Ovary (tissue), 9 donors: Measurements from ENCODE around the gene NAALADL2. TPM values are rescaled to one million over a fixed set of nuclear protein-coding genes. Genes with fewer than 3 reads are reported as not detected.

Source experiments
- DNase-seq, 5 donors: peaks; one replicate each; pipeline ENCODE4 v3.0.0-alpha.2; 2019 to 2020
- H3K27ac ChIP-seq, 2 donors: fragments of 200-600 bp; one replicate each; pipeline versions ENCODE4 v1.5.1 to v1.8.0; 2019 to 2022
- H3K27me3 ChIP-seq: fragments of 200-600 bp; one replicate; pipeline ENCODE4 v1.8.0; 2022
- H3K36me3 ChIP-seq: fragments of 200-600 bp; sonication (generic); one replicate; pipeline ENCODE4 v1.5.1; 2019
- H3K4me1 ChIP-seq: one replicate; pipeline ENCODE4 v1.8.1; 2013; ENCODE audit warnings: mild to moderate bottlenecking, moderate library complexity; ENCODE audit not compliant: insufficient read depth
- H3K4me3 ChIP-seq: fragments of 200-600 bp; sonication (generic); one replicate; pipeline ENCODE4 v1.5.1; 2017
- H3K9me3 ChIP-seq, 2 donors: fragments of 200-600 bp in 1 of 2; sonication (generic) in 1 of 2; one replicate each; pipeline versions ENCODE4 v1.5.1 to v1.8.1; 2013 to 2019; ENCODE audit warnings: mild to moderate bottlenecking in 1 of 2, moderate library complexity in 1 of 2
- CTCF ChIP-seq, 3 donors: fragments of 450-650 bp in 2 of 3; fragments of 200-600 bp in 1 of 3; IDR thresholded peaks; one replicate each; pipeline versions ENCODE4 v1.5.1 to v1.8.0; 2016 to 2022; ENCODE audit warnings: antibody characterized with exemption in 3 of 3, mild to moderate bottlenecking in 1 of 3
- EP300 ChIP-seq: sonication (generic); formaldehyde crosslinking; IDR thresholded peaks from one replicate; pipeline ENCODE4 v1.6.1; 2017; ENCODE audit warnings: antibody characterized with exemption
- POLR2A ChIP-seq: fragments of 450-650 bp; IDR thresholded peaks from one replicate; pipeline ENCODE4 v1.6.1; 2017; ENCODE audit warnings: antibody characterized with exemption, mild to moderate bottlenecking, moderate library complexity
- WGBS, 3 donors: extraction: QIAGEN DNeasy Blood & Tissue Kit in 1 of 3; methylation state at CpG; one replicate each; pipeline versions ENCODE4 v1.1.5 to v1.1.7; 2013 to 2017; 5-methylcytosine and 5-hydroxymethylcytosine counted together
- intact Hi-C, 4 donors: fragments of 100-400 bp; cut with DNase I; formaldehyde crosslinking; loops; one replicate each; pipeline versions ENCODE4 v1.11.0 to v1.15.1; 2022 to 2023
- polyA plus RNA-seq, 2 donors: library from polyadenylated mRNA; stranded (reverse); fragments of 200-250 nt in 1 of 2; fragments of 350-450 nt in 1 of 2; fragmentation: Illumina TruSeq in 1 of 2; extraction: RNeasy Lipid Tissue Mini Kit (QIAGEN cat#74804) in 1 of 2; gene quantifications; one replicate each; pipeline ENCODE4 v1.2.3, GENCODE V29; 2013 to 2014
- total RNA-seq, 7 donors: library from RNA; depleted of rRNA in 2 of 7; stranded (reverse); fragments of >200 nt in 2 of 7; fragmentation: NEBNext Ultra II Directional in 3 of 7; extraction: Animal tissue kit (Norgen Biotek cat#: 25700) in 3 of 7; gene quantifications; one replicate each; pipeline versions ENCODE4 v1.1.0 to v1.2.4, GENCODE V29; 2016 to 2023
- donor health status: DM: no; HTN: no; CAD: no; lungs with moderate emphysema.
- donor health status: DM: no; HTN: no; CAD: no.
- donor health status: Bipolar disorder and iron deficiency.
- donor health status: DM: yes; HTN: yes; CAD: no.
- donor health status: DM: no; HTN: no; CAD: no.
- donor health status: DM: yes; HTN: yes; CAD: no.

NAALADL2 gene
- total and polyA plus RNA-seq, 9 donors: 2.3 to 29.3 (median 15.2) TPM

- no peaks in the 10 kb centered on the region for H3K36me3 ChIP-seq
- H3K27me3 ChIP-seq: no peaks in the 10 kb centered on the region
- DNase-seq: no peak
- no peaks in the 10 kb centered on the region for H3K9me3 ChIP-seq
- no peaks in the 10 kb centered on the region for H3K4me1 ChIP-seq
- 94 to 98% (median 97%) methylated on average over 2 of the region's 2 CpGs for whole genome bisulfite sequencing, 3 donors
- no peak overlapping the region for H3K27ac ChIP-seq
- no peak overlapping the region for H3K4me3 ChIP-seq
- no peak for TF ChIP-seq CTCF (IDR thresholded peaks at IDR 0.05)
- no peak for TF ChIP-seq POLR2A
- TF ChIP-seq EP300: no peak
- intact Hi-C loops: no loop called here
Measured at GRCh38 chr3:175248832-175249231, 389.7 kb downstream of the NAALADL2 start.

- TF ChIP-seq CTCF (IDR thresholded peaks at IDR 0.05) (no peak), EP300 (no peak), POLR2A (no peak)
- no peaks in the 10 kb centered on the region for H3K27me3 ChIP-seq
- H3K9me3 ChIP-seq: no peaks in the 10 kb centered on the region
- no peaks in the 10 kb centered on the region for H3K4me1 ChIP-seq
- no peak overlapping the region for H3K4me3 ChIP-seq
- no peaks in the 10 kb centered on the region for H3K36me3 ChIP-seq
- H3K27ac ChIP-seq: no peak overlapping the region
- WGBS, 3 donors: 66 to 81% (median 67%) methylated on average over 1 of the region's 1 CpG
- intact Hi-C loops: no loop called here
- DNase-seq: no peak
Measured at GRCh38 chr3:175255698-175256097, 396.6 kb downstream of the NAALADL2 start.

- DNase-seq: no peak
- intact Hi-C loops: no loop called here
Measured at GRCh38 chr3:175257123-175257522, 398.0 kb downstream of the NAALADL2 start.

GRCh38 chr3:175258763-175259162, 399.6 kb downstream of the NAALADL2 start:
- H3K36me3 ChIP-seq: no peaks in the 10 kb centered on the region
- intact Hi-C loops: no loop called here
- H3K4me3 ChIP-seq: no peak overlapping the region

More at GRCh38 chr3:175257123-175257522, 398.0 kb downstream of the NAALADL2 start:
- Histone ChIP-seq H3K9me3 (no peaks in the 10 kb centered on the region), H3K4me1 (no peaks in the 10 kb centered on the region), H3K27me3 (no peaks in the 10 kb centered on the region), H3K4me3 (no peak overlapping the region), H3K36me3 (no peaks in the 10 kb centered on the region), H3K27ac (no peak overlapping the region)
- TF ChIP-seq CTCF (IDR thresholded peaks at IDR 0.05): no peak
- TF ChIP-seq EP300: no peak
- no peak for TF ChIP-seq POLR2A

More at GRCh38 chr3:175258763-175259162, 399.6 kb downstream of the NAALADL2 start:
- Histone ChIP-seq H3K9me3 (no peaks in the 10 kb centered on the region), H3K4me1 (no peaks in the 10 kb centered on the region), H3K27me3 (no peaks in the 10 kb centered on the region), H3K27ac (no peak overlapping the region)
- no peak for DNase-seq
- TF ChIP-seq EP300 (no peak), CTCF (IDR thresholded peaks at IDR 0.05) (no peak), POLR2A (no peak)
- 88 to 93% (median 92%) methylated on average over 4 of the region's 4 CpGs for WGBS, 3 donors
